Islet of Langerhans (tissue), 1 donor: ENCODE data around the gene CNTNAP1.
A peak's percentile ranks its signal among the peaks of the same experiment; 100 is the strongest.

Experiments used
- FAIRE-seq: peaks from one replicate; lab custom pipeline; 2011; peaks lifted over from hg19 to GRCh38; lab: Jason Lieb, UNC

Gene CNTNAP1

DNA sequence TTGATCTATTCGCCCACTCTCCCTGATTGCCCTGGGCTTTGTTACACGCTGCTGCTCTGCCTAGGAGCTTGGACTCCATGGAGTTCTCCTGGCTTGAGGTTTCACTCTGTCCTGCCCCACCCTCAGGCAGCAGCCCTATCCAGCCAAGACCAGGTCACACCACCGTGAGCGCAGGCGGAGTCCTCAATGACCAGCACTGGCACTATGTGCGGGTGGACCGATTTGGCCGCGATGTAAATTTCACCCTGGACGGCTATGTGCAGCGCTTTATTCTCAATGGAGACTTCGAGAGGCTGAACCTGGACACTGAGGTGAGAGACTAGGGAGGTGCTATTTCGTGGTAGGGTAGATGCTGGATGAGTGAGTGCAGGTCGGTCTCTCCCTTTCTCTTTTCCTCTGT, 3.5 kb downstream of the CNTNAP1 start:
- FAIRE-seq = no peak

DNA sequence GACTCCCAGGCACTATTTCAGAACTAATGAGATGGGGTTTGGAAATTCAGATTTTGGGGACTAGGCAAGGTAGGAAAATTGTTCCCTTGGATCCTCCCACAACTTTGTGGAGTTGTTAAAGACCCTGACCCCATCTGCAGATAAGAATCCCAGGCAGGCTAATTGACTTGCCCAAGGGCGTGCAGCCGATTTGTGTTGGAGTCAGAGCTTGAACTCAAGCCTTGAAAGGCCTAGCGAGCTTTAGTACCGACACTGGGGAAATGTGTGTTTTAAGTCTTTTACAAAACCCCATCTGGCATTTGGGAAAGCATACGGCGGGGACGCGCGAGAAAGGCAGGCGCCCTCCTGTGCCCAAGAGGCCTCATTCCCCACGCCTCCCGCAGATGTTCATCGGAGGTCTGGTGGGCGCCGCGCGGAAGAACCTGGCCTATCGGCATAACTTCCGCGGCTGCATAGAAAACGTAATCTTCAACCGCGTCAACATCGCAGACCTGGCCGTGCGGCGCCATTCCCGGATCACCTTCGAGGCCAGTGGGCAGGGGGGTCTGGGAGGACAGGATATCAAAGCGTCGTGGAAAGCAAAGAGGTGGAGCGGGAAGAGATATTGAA, 4.3 kb downstream of the CNTNAP1 start:
- no peak for FAIRE-seq

DNA sequence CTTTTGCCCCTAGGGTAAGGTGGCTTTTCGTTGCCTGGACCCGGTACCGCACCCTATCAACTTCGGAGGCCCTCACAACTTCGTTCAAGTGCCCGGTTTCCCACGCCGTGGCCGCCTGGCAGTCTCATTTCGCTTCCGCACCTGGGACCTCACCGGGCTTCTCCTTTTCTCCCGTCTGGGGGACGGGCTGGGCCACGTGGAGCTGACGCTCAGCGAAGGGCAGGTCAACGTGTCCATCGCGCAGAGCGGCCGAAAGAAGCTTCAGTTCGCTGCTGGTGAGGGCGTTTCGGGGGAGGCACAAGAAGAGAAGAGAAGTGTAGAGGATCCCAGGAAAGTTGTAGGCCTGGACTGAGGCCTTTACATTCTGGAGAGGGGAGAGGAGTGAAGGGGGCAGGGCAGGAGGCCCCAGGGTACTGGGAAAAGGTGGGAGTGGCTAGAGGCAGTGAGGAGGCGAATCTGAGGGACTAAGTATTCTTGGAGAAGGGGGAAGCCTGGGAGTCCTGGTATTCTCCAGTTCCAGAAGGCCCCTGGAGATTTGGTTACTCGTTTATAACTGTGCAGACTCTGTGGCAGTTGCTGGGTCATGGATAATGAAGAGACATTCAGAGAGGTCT, 5.5 kb downstream of the CNTNAP1 start:
- no peak for FAIRE-seq

DNA sequence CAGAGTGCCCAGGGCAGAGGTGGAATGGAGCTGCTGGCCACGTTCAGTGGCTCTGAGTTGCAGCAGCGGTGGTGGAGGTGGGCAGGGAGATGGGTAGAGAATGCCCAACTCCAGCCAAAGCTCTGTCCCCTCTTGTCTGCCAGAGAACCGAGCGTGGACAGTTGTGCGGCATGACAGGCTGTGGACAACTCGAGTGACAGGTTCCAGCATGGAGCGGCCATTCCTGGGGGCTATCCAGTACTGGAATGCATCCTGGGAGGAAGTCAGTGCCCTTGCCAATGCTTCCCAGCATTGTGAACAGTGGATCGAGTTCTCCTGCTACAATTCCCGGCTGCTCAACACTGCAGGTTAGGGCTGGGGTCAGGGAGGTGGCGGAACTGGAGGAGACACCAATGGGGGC, 8.3 kb downstream of the CNTNAP1 start:
- no peak for FAIRE-seq

DNA sequence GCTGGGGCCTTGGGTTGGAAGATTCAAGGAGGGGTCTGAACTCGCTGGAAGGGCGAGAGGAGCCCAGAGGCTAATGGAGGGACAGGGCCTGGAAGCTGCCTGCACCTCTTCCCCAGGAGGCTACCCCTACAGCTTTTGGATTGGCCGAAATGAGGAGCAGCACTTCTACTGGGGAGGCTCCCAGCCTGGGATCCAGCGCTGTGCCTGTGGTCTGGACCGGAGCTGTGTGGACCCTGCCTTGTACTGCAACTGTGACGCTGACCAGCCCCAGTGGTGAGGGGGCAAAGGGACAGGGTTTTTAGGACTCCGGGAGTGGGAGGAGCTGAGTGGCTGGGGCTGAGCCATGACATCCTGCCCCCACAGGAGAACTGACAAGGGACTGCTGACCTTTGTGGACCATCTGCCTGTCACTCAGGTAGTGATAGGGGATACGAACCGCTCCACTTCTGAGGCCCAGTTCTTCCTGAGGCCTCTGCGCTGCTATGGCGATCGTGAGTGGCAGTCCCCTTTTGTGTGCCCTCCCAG, 8.8 kb downstream of the CNTNAP1 start:
- no peak for FAIRE-seq

DNA sequence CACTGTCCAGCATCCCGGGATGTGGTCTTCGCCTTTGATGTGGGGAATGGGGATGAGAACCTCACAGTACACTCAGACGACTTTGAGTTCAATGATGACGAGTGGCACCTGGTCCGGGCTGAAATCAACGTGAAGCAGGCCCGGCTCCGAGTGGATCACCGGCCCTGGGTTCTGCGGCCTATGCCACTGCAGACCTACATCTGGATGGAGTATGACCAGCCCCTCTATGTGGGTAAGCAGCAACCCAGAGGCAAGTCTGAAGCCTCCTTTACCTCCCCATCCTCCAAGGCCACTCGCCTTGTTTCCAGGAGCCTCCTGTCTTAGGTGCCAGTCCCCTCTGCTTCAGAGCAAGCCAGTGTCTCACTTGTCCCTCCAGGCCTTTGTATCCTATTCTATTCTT, 10.2 kb downstream of the CNTNAP1 start:
- FAIRE-seq = no peak

DNA sequence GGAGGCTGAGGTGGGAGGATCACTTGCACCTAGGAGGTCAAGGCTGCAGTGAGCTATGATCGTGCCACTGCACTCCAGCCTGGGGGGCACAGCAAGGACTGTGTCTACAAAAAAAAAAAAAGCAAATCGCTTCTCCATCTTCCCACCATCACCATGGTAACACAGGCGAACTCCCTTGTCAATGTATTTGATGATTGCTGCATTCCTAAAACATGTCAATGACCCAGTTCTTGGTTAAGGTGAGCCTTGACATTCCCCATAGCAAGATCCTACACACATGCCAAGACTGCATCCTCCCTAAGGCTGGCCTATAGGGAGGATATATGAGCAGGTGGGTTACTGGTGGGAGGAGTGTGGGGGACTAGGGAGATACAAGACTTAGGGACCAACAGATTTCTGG, 12.2 kb downstream of the CNTNAP1 start:
- FAIRE-seq = no peak

DNA sequence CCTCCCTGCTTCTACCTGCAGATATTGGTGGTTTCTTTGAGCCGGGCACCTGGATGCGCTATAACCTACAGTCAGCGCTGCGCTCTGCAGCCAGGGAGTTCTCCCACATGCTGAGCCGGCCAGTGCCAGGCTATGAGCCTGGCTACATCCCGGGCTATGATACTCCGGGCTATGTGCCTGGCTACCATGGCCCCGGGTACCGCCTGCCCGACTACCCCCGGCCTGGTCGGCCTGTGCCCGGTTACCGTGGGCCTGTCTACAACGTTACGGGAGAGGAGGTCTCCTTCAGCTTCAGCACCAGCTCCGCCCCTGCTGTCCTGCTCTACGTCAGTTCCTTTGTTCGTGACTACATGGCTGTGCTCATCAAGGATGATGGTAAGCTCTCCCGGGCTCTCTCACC, 13.2 kb downstream of the CNTNAP1 start:
- FAIRE-seq = no peak

DNA sequence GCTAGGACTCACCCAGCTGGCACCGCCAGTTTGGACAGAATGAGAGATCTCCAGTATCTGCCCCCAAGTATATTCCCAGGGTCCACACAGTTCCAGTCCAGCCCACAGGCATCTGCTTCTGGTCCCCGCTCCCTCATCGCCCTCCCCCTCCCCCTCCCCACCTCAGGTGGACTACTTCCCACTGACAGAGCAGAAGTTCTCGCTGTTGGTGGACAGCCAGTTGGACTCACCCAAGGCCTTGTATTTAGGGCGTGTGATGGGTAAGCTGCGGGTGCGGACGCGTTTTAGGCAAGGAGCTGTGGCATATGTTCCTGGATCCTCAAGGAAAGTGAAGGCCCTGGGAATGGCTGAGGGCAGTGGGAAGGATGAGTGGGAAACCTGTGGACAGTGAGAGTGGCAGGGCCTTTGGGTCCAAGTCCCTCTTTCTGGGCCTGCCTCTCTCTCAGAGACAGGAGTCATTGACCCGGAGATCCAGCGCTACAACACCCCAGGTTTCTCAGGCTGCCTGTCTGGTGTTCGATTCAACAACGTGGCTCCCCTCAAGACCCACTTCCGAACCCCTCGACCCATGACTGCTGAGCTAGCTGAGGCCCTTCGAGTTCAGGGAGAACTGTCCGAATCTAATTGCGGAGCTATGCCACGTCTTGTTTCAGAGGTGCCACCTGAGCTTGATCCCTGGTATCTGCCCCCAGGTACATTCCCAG, 14.9 kb downstream of the CNTNAP1 start:
- FAIRE-seq = no peak

DNA sequence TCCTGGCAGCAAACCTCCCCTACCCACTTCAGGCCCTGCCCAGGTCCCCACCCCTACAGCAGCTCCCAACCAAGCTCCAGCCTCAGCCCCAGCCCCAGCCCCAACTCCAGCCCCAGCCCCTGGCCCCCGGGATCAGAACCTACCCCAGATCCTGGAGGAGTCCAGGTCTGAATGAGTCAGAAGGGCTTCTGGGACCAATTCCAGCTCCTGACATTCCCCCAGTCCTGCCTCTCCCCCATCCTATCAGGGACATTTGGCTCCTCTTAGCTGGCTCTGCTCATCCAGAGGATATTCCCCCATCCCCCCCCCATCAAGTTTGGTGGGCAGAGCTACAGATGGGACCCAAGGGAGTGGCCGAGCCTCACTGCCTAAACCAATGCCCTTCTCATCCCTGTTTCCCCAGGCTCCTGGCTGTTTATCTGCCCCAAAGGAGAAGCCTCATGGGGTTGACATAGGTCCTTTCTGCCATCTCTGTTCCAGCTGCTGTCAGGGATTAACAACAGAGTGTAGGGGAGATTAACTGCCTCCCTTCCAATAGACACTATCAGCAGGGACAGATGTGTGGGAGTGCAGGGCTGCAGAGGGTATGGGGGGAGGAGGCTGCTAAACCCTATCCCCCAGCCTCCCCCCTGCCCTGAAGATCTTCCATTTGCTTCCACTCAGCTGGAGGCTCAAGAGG, 16.5 kb downstream of the CNTNAP1 start:
- FAIRE-seq = no peak

DNA sequence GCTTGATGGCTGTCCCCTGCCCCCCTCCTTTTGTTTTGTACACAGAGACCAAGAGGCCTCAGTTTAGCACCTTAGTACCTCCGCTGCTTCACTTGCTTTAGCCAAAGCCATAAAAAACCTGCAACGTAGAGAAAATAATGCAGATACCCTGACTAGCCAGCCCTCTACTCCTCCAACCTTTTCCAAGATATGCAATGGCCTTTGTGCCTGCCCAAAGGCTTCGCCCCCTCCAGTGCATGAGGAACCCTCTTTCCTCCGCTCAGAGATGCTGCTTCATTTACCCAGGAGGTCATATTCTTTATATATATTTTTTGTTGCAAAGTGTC, 17.0 kb downstream of the CNTNAP1 start:
- FAIRE-seq = no peak

DNA sequence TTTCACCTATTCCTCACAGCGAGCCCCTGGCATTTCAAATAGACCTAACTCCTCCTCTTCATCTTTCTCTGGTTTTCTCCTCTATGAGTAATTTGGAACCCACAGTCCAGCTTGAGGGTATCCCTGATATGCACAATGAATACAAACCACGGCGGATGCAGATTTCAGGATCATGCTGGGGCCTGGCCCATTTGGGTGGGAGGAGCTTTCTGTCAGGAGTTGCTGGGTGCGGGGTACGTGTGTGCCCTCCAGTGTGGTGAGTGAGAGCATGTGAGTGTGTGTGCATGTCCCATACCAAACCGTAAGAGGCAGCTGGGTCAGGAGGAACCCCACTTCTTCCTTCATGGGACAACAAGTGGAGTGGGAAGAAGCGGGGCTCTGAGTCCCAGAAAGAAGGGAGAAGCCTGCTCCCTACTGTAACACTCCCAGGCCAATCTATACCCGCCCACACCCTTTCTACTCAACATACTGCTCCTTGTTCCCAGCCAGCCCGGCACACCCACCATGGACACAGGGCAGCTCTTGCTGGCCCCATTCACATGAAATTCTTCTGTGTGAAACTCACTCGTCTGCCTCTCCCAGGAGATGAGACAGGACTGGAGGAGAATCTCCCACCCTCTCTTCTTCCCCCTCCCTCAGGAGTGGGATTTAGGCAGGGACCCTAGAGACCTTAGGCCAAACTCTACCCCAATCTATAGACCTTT, 18.4 kb downstream of the CNTNAP1 start:
- FAIRE-seq = no peak

DNA sequence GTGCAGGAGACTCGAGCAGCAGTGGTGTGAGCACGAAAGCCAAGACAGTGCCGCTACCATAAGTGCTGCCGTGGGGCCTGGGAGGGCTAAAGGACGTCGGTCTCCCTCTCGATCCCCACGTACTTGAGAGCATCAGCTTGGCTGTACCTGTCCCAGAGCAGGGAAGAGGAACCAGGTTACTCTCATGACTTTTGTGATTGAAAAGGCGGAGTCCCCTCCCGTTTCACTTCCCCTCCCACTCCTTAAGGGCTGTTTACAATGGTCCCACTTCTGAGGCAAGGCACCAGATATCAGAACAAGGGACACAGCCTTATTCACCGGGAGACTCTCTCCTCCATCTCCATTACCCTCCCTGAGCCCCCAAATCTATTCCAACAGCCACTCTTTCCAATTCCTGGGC, 20.1 kb downstream of the CNTNAP1 start:
- no peak for FAIRE-seq

DNA sequence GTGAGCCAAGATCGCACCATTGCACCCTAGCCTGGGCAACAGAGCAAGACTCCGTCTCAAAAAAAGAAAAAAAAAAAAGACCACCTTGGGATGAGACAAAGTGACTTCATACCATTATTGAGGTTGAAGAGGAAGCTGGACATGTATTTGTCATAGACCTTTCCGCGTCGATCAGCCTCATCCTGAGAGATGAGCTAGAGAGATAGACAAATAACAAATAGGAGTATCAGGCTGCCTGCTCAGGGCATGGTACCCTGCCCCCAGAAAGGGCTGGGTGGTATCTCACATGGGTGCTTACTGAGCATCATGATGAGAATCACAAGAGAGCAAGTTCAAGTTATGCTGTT, 22.1 kb downstream of the CNTNAP1 start:
- FAIRE-seq = no peak

DNA sequence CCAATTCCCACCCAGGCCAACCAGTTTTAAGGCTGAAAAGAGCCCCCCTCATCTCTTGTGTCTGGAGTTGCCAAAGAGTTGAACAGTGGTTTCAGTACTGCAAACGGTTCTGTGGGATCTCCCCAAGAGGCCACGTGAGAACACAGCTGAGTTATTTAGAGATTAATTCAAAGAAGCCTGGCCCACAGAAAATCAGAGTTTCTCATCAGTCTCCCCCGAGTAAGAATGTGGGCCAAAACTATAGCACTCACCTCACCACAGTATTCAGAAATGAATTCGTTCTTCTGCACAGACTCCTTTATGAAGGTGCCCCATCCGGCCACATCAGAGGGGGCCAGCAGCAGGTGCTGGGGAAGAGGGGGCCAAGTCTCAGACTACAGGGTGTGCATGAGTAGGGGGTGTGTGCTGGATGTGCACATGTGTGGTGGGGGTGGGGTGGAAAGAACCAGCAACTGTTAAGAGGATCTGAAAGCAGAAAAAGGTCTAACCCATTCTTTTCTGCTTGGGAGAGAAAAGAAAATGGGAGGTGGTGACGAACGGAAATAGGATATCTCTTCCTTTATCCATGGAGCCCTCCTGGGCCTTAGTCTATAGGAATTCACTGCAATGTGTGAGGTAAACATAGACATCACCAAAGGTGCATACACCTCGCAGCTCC, 22.6 kb downstream of the CNTNAP1 start:
- FAIRE-seq = no peak

DNA sequence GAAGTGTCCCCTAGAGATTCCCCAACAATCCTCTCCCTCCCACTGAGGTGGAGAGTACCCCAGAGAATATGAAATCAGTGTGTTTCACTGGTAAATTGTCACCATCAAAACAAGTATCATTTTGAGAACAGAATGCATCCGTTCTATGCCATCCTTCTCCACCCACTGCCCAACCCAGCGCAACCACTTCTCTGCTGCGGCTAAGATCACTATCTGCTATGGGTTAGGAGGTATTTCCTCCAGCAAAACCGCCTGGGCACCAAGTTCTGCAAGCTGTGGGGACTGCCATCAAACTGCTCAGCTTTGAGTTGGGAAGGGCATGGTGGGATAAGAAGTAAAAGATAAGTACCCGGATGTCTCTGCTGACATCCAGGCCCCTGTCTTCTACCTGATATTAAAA, 24.4 kb downstream of the CNTNAP1 start:
- FAIRE-seq = no peak

DNA sequence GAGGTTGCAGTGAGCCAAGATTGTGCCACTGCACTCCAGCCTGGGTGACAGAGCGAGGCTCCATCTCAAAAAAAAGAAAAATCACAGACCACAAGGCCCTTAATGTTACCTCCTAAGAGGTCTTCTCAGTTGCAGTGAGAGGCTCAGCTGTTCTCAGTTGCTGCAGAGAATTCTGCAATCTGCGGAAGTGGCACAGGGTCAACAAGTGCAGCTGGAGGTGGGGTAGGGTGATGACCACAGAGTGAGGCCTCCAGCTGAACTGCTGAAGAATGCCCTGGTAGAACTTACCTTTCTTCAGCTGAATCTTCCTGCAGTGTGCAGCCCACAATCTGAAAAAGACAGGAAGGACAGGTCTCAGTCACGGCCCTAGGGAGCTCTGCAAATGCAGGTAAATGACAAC, 26.3 kb downstream of the CNTNAP1 start:
- FAIRE-seq = no peak

DNA sequence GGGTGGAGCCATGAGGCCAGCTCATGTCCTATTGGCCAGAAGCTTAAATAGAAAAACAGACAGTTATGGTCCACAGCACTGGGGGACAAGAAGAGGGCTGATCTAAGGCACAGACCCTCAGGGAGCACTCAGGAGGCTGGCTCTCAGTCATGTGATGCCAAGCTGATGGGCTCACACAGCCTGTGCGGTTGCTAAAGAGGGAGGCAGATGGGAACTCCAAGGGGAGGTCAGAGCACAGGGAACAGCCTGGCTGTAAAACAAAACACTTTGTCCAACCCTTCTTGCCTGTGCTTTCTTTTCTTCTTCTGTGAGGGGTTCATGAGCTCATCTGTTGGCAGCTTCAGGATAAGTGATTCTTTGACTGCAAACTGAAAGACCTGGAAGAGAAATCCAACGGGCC, 27.2 kb downstream of the CNTNAP1 start:
- FAIRE-seq = no peak

DNA sequence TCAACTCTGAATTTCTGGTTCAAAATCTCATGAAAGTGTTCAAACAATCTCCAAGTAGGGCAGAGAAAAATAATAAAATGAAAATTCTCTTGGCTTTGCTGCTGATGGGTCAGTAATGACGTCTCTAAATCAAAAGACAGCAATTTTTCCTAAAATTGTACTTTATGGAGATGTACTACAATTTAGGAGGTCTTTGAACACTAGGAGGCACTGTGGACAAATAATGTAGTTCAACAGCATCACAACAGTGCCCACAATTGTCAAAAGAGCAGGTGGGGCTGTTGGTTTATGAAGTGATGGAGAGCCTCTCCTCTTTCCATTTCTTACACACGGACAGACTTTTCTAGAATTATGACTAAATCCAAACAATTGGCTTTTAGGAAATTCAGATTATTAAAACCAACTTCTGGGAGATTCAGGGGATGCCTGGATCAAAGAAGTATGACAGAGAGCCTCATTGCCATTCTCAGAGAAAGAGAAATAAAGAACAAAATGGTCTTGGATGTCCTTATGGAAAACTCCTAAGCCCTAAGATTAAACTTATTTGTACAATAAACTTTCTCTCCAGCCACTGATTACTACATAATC, 38.8 kb downstream of the CNTNAP1 start:
- FAIRE-seq = peak; percentile 96

DNA sequence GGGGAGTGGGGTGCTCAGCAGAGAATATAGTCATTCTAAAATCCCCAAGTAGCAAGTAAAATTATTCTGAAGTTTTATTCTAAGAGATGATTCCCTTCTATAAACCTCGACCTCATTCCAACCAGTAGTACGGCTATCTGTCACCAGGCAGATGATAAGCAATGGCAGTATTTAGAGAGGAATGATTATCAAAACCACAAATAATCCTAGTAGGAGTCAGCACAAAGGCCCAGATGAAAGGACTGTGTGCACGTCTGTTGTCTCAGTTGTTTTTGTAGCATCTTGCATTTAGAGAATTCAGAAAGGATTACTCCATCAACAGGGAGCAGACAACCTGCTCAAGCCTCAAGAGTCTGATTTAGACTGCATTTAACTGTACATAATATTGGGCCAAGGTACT, 41.3 kb downstream of the CNTNAP1 start:
- FAIRE-seq = no peak

DNA sequence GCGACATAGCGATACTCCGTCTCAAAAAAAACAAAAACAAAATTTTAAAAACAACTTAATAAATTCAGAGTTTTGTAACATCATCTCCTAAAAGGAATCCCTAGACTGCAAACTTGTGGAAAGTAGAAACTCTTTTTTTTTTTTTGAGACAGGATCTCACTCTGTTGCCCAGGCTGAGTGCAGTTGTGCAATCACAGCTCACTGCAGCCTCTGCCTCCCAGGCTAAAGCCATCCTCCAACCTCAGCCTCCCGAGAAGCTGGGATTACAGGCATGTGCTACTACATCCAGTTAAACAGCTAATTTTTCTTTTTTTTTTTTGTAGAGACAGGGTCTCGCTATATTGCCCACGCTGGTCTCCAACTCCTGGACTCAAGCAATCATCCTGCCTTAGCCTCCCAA, 42.8 kb downstream of the CNTNAP1 start:
- FAIRE-seq = no peak

DNA sequence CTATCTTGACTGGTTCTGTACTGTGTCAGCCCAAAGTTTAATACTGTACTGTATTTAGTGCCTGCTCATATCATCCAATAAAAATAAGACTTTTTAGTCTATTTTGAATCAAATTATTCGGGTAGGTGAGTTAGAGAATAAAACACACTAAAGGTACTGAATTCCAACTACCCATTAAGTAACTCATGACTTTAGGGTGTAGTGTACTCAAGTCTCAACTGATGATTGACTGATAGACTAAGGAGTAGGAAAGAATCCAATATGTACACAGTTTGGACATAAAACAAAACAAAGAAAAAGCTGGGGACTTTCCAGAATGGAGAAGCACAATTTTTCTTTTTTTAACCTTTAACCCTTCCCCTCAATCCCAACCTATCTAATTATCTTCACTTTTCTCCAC, 58.4 kb downstream of the CNTNAP1 start:
- FAIRE-seq = no peak
